SU-DHL-6 (cell line): Measurements from ENCODE around the gene CREB5.
"Not testable (repeated sequence)": the region's sequence is repeated elsewhere in the genome, so short reads cannot be mapped to it uniquely, and the experiment has no call there.

Experiments used
- H2AFZ ChIP-seq: fragments of 200-600 bp; sonication (generic); 2 replicates; pipeline ENCODE4 v1.6.1; 2014; ENCODE audit warnings: low read depth, mild to moderate bottlenecking, moderate library complexity, mixed read lengths, antibody characterized with exemption, low read length; ENCODE audit not compliant: severe bottlenecking
- H3F3A ChIP-seq: fragments of 200-600 bp; shearing (Covaris generic); 2 replicates; pipeline ENCODE4 v1.6.0; 2016; ENCODE audit warnings: antibody characterized with exemption, mild to moderate bottlenecking; ENCODE audit not compliant: insufficient read depth
- H3K27ac ChIP-seq: fragments of 200-600 bp; sonication (generic); 2 replicates; pipeline ENCODE4 v1.5.1; 2016; ENCODE audit warnings: low read depth, mild to moderate bottlenecking, low read length, moderate library complexity, mixed read lengths
- H3K27me3 ChIP-seq: fragments of 200-600 bp; sonication (generic), shearing (Covaris generic); 2 replicates; pipeline ENCODE4 v1.6.0; 2014; ENCODE audit warnings: mild to moderate bottlenecking, low read length
- H3K36me3 ChIP-seq: fragments of 200-600 bp; sonication (generic); 2 replicates; pipeline ENCODE4 v1.6.1; 2014; ENCODE audit warnings: mild to moderate bottlenecking, low read length, mixed read lengths
- H3K4me2 ChIP-seq: fragments of 300-600, 200-600 bp; shearing (Covaris generic), sonication (generic); 2 replicates; pipeline ENCODE4 v1.6.0; 2014; ENCODE audit warnings: low read length, low read depth, mild to moderate bottlenecking; ENCODE audit not compliant: poor library complexity, severe bottlenecking
- H3K4me3 ChIP-seq: fragments of 200-600 bp; sonication (generic); 2 replicates; pipeline ENCODE4 v1.5.1; 2014; ENCODE audit warnings: antibody characterized with exemption, low read length, mild to moderate bottlenecking, mixed read lengths; ENCODE audit not compliant: insufficient read depth, poor library complexity, severe bottlenecking
- H3K79me2 ChIP-seq: fragments of 200-600 bp; sonication (generic); 2 replicates; pipeline ENCODE4 v1.6.1; 2014; ENCODE audit warnings: mild to moderate bottlenecking, low read length, moderate library complexity; ENCODE audit not compliant: insufficient read depth
- H3K9ac ChIP-seq: fragments of 200-600 bp; sonication (generic); 2 replicates; pipeline ENCODE4 v1.7.0; 2014; ENCODE audit warnings: mild to moderate bottlenecking, low read length
- H3K9me2 ChIP-seq: fragments of 200-600 bp; sonication (generic); replicated peaks from 2 replicates; pipeline ENCODE4 v1.6.1; 2014; ENCODE audit warnings: low read length; ENCODE audit not compliant: insufficient read depth
- H3K9me3 ChIP-seq: fragments of 200-600 bp; sonication (generic); 2 replicates; pipeline ENCODE4 v1.6.1; 2014; ENCODE audit warnings: low read length, mixed read lengths; ENCODE audit not compliant: insufficient read depth
- H4K20me1 ChIP-seq: fragments of 200-600 bp; sonication (generic); 2 replicates; pipeline ENCODE4 v1.6.1; 2014; ENCODE audit warnings: low read depth, mild to moderate bottlenecking, antibody characterized with exemption, low read length, moderate library complexity, mixed read lengths
- CTCF ChIP-seq: fragments of 200-600 bp; sonication (generic); IDR thresholded peaks from one replicate; pipeline ENCODE4 v1.5.1; 2017; ENCODE audit warnings: antibody characterized with exemption, mild to moderate bottlenecking, low read length, moderate library complexity; ENCODE audit not compliant: insufficient read depth, poor library complexity, severe bottlenecking
- EZH2phosphoT487 ChIP-seq: fragments of 200-600 bp; sonication (generic), shearing (Covaris generic); conservative IDR thresholded peaks from 2 replicates; pipeline ENCODE4 v1.6.1; 2018; ENCODE audit warnings: mild to moderate bottlenecking, antibody characterized with exemption, low read length, moderate library complexity, mixed read lengths

Gene CREB5

GRCh38 chr7:28785041-28785995 is 373.0 kb downstream of the CREB5 start:
- no peak overlapping the region for H3K9ac ChIP-seq

GRCh38 chr7:28786156-28786555 is 373.8 kb downstream of the CREB5 start:
- not testable (repeated sequence) for H3K9ac ChIP-seq, H3K79me2 ChIP-seq, H2AFZ ChIP-seq, H3F3A ChIP-seq, H3K36me3 ChIP-seq, H3K4me2 ChIP-seq, H3K4me3 ChIP-seq, H4K20me1 ChIP-seq, H3K27me3 ChIP-seq, H3K9me3 ChIP-seq, H3K9me2 ChIP-seq, H3K27ac ChIP-seq

More at GRCh38 chr7:28785041-28785995, 373.0 kb downstream of the CREB5 start:
- Histone ChIP-seq H3K27ac (no peak overlapping the region), H2AFZ (no peak overlapping the region), H3F3A (no peaks in the 10 kb centered on the region), H4K20me1 (no peaks in the 10 kb centered on the region), H3K4me3 (no peak overlapping the region), H3K4me2 (no peak overlapping the region), H3K79me2 (no peaks in the 10 kb centered on the region), H3K9me3 (no peaks in the 10 kb centered on the region), H3K36me3 (no peaks in the 10 kb centered on the region), H3K9me2 (no peaks in the 10 kb centered on the region), H3K27me3 (no peaks in the 10 kb centered on the region)
- TF ChIP-seq EZH2phosphoT487 (no peak), CTCF (no peak)

- Histone ChIP-seq H3K9me3 (no peaks in the 10 kb centered on the region), H4K20me1 (no peaks in the 10 kb centered on the region), H3K79me2 (no peaks in the 10 kb centered on the region), H3K4me3 (no peak overlapping the region), H3F3A (no peaks in the 10 kb centered on the region), H3K27ac (no peak overlapping the region), H3K9me2 (no peaks in the 10 kb centered on the region), H3K36me3 (no peaks in the 10 kb centered on the region), H2AFZ (no peak overlapping the region), H3K4me2 (no peak overlapping the region), H3K9ac (no peak overlapping the region), H3K27me3 (no peaks in the 10 kb centered on the region)
- TF ChIP-seq CTCF (no peak), EZH2phosphoT487 (no peak)
Measured at GRCh38 chr7:28787106-28787505, 374.8 kb downstream of the CREB5 start.

GRCh38 chr7:28790467-28790866 is 378.1 kb downstream of the CREB5 start:
- no peaks in the 10 kb centered on the region for H3K79me2 ChIP-seq
- H3K4me2 ChIP-seq: no peak overlapping the region
- H3K27ac ChIP-seq: no peak overlapping the region
- H3F3A ChIP-seq: no peaks in the 10 kb centered on the region
- no peak overlapping the region for H3K9ac ChIP-seq
- no peaks in the 10 kb centered on the region for H4K20me1 ChIP-seq
- TF ChIP-seq EZH2phosphoT487 (no peak), CTCF (no peak)
- no peak overlapping the region for H2AFZ ChIP-seq
- H3K27me3 ChIP-seq: no peaks in the 10 kb centered on the region
- H3K36me3 ChIP-seq: no peaks in the 10 kb centered on the region
- H3K4me3 ChIP-seq: no peak overlapping the region
- H3K9me2 ChIP-seq: no peaks in the 10 kb centered on the region
- H3K9me3 ChIP-seq: no peaks in the 10 kb centered on the region
